OCI-LY1 (cell line): ENCODE data around the gene MYO3B.

ENCODE experiments used
- H2AFZ ChIP-seq: fragments of 200-600 bp; sonication (generic), shearing (Covaris generic); 2 replicates; pipeline ENCODE4 v1.6.0; 2014; ENCODE audit warnings: antibody characterized with exemption, mild to moderate bottlenecking, low read length
- H3F3A ChIP-seq: fragments of 200-600 bp; sonication (generic), shearing (Covaris generic); 2 replicates; pipeline ENCODE4 v1.6.0; 2014; ENCODE audit warnings: mild to moderate bottlenecking, antibody characterized with exemption, low read length, moderate library complexity; ENCODE audit not compliant: insufficient read depth
- H3K27ac ChIP-seq: fragments of 200-600 bp; sonication (generic); 2 replicates; pipeline ENCODE4 v1.5.1; 2014; ENCODE audit warnings: low read length, mixed run types, mild to moderate bottlenecking, low read depth; ENCODE audit not compliant: poor library complexity, severe bottlenecking
- H3K27me3 ChIP-seq: fragments of 200-600 bp; sonication (generic); 2 replicates; pipeline ENCODE4 v1.6.0; 2014; ENCODE audit warnings: antibody characterized with exemption, mild to moderate bottlenecking, low read length, moderate library complexity; ENCODE audit not compliant: insufficient read depth
- H3K36me3 ChIP-seq: fragments of 200-600 bp; sonication (generic); 2 replicates; pipeline ENCODE4 v1.6.1; 2014; ENCODE audit warnings: mild to moderate bottlenecking, antibody characterized with exemption, low read length, moderate library complexity, mixed read lengths; ENCODE audit not compliant: insufficient read depth
- H3K4me1 ChIP-seq: fragments of 200-600 bp; sonication (generic); 2 replicates; pipeline ENCODE4 v1.5.1; 2014; ENCODE audit warnings: mild to moderate bottlenecking, low read length, moderate library complexity; ENCODE audit not compliant: insufficient read depth, severe bottlenecking
- H3K4me2 ChIP-seq: fragments of 200-600 bp; sonication (generic), shearing (Covaris generic); 2 replicates; pipeline ENCODE4 v1.6.1; 2014; ENCODE audit warnings: low read length
- H3K4me3 ChIP-seq: fragments of 200-600 bp; sonication (generic); 2 replicates; pipeline ENCODE4 v1.5.1; 2014; ENCODE audit warnings: low read length, low read depth, mild to moderate bottlenecking, mixed read lengths; ENCODE audit not compliant: poor library complexity, severe bottlenecking
- H3K79me2 ChIP-seq: fragments of 200-600 bp; shearing (Covaris generic); 2 replicates; pipeline ENCODE4 v1.6.1; 2016; ENCODE audit warnings: mixed run types, low read length, mixed read lengths; ENCODE audit not compliant: insufficient read depth
- H3K9ac ChIP-seq: fragments of 200-600 bp; sonication (generic), shearing (Covaris generic); 2 replicates; pipeline ENCODE4 v1.6.1; 2014; ENCODE audit warnings: mild to moderate bottlenecking, low read length, mixed read lengths
- H3K9me2 ChIP-seq: fragments of 200-600 bp; sonication (generic), shearing (Covaris generic); 2 replicates; pipeline ENCODE4 v1.6.1; 2014; ENCODE audit warnings: low read depth, mild to moderate bottlenecking, low read length, mixed read lengths
- H3K9me3 ChIP-seq: fragments of 200-600 bp; shearing (Covaris generic); 2 replicates; pipeline ENCODE4 v1.6.1; 2014; ENCODE audit warnings: low read length, mixed read lengths
- H4K20me1 ChIP-seq: fragments of 200-600 bp; sonication (generic), shearing (Covaris generic); 2 replicates; pipeline ENCODE4 v1.6.0; 2016; ENCODE audit warnings: mild to moderate bottlenecking, low read length; ENCODE audit not compliant: insufficient read depth
- EZH2 ChIP-seq: fragments of 200-600 bp; sonication (generic), shearing (Covaris generic); IDR thresholded peaks from 2 replicates; pipeline ENCODE4 v1.8.0; 2017; ENCODE audit warnings: borderline replicate concordance, mixed run types, mild to moderate bottlenecking, antibody characterized with exemption, low read length, moderate library complexity, mixed read lengths
- TF ChIP-seq, protein P1 (sequence below): fragments of 200-600 bp; sonication (generic), shearing (Covaris generic); IDR thresholded peaks from 2 replicates; pipeline ENCODE4 v1.5.1; 2017; ENCODE audit warnings: mild to moderate bottlenecking, antibody characterized with exemption, low read length, moderate library complexity, mixed read lengths

The MYO3B gene

DNA sequence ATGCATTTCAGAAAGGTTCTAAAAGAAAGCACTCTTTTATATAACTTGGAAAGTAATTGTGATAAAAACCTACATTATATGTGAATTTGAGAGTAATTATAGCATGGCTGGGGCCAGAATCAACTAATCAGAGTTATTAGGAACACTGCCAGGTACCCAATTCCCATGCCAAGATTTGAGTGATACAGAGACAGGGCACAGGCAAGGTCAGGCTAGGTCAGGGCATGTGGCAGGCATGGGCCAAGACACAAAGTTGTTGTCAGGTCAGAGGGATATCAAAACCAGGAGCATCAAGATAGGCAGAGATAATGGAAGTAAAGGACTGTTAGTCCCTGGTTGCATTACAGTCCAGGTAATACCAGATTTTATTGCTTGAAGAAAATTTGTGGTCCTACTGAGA lies 87.4 kb downstream of the MYO3B start:
- no peak overlapping the region for H2AFZ ChIP-seq
- TF ChIP-seq, protein P1, sequence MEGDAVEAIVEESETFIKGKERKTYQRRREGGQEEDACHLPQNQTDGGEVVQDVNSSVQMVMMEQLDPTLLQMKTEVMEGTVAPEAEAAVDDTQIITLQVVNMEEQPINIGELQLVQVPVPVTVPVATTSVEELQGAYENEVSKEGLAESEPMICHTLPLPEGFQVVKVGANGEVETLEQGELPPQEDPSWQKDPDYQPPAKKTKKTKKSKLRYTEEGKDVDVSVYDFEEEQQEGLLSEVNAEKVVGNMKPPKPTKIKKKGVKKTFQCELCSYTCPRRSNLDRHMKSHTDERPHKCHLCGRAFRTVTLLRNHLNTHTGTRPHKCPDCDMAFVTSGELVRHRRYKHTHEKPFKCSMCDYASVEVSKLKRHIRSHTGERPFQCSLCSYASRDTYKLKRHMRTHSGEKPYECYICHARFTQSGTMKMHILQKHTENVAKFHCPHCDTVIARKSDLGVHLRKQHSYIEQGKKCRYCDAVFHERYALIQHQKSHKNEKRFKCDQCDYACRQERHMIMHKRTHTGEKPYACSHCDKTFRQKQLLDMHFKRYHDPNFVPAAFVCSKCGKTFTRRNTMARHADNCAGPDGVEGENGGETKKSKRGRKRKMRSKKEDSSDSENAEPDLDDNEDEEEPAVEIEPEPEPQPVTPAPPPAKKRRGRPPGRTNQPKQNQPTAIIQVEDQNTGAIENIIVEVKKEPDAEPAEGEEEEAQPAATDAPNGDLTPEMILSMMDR = no peak
- no peak for TF ChIP-seq EZH2
- no peaks in the 10 kb centered on the region for H3K4me1 ChIP-seq
- H3K9ac ChIP-seq = no peak overlapping the region
- no peaks in the 10 kb centered on the region for H3K9me2 ChIP-seq
- no peak overlapping the region for H3K4me3 ChIP-seq
- H3K27me3 ChIP-seq = no peaks in the 10 kb centered on the region
- no peak overlapping the region for H3K4me2 ChIP-seq
- H3F3A ChIP-seq = no peaks in the 10 kb centered on the region
- H4K20me1 ChIP-seq = no peaks in the 10 kb centered on the region
- H3K9me3 ChIP-seq = no peaks in the 10 kb centered on the region
- no peaks in the 10 kb centered on the region for H3K79me2 ChIP-seq
- no peak overlapping the region for H3K27ac ChIP-seq
- H3K36me3 ChIP-seq = no peaks in the 10 kb centered on the region

DNA sequence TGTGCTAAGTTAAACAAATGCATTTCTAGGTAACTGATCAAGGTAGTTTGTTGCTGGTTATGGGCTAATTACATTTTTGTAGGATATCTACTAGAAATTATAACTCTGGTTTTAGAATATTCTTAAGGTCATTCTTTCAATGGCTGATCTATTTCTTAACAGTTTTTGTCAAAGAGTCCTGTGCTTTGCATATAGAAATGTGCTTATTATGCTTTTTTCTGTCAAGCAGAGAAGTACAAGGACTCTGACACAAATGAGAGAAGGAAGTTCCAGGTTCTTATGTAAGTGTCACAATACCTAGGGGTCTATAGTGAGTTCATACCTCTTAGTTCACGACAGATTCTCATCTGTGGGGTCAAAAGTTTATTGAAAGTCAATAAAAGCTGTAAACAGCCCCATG lies 88.4 kb downstream of the MYO3B start:
- H3K4me2 ChIP-seq = no peak overlapping the region
- no peak overlapping the region for H3K4me3 ChIP-seq
- no peaks in the 10 kb centered on the region for H3F3A ChIP-seq
- no peak overlapping the region for H3K27ac ChIP-seq
- no peaks in the 10 kb centered on the region for H3K36me3 ChIP-seq
- no peaks in the 10 kb centered on the region for H3K4me1 ChIP-seq
- H3K9ac ChIP-seq = no peak overlapping the region
- H3K27me3 ChIP-seq = no peaks in the 10 kb centered on the region
- H4K20me1 ChIP-seq = no peaks in the 10 kb centered on the region
- no peaks in the 10 kb centered on the region for H3K9me2 ChIP-seq
- TF ChIP-seq EZH2 = no peak
- TF ChIP-seq, protein P1 = no peak
- H3K79me2 ChIP-seq = no peaks in the 10 kb centered on the region
- H2AFZ ChIP-seq = no peak overlapping the region
- no peaks in the 10 kb centered on the region for H3K9me3 ChIP-seq

DNA sequence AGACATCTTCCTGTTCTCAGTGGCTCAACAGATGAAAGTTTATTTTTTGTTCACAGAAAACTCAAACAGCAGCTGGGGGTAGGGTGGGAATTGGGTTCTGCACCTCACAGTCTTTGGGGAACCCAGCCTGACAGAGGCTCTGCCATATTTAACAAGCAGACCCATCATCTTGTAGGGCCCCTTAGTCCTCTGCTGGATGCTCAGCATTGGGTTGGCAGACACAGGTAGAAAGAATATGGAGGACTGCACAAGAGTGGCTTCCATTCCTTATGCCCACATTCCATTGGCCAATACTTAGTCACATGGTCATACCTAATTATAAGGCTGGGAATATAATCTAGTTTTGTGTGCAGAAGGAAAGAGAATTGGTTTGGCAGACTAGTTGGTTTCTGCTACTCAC lies 89.1 kb downstream of the MYO3B start:
- no peak overlapping the region for H3K27ac ChIP-seq
- H3K27me3 ChIP-seq = no peaks in the 10 kb centered on the region
- no peaks in the 10 kb centered on the region for H3K79me2 ChIP-seq
- no peaks in the 10 kb centered on the region for H3K9me3 ChIP-seq
- no peak overlapping the region for H3K9ac ChIP-seq
- no peak overlapping the region for H3K4me3 ChIP-seq
- no peak for TF ChIP-seq EZH2
- TF ChIP-seq, protein P1 = no peak
- H3K4me2 ChIP-seq = no peak overlapping the region
- no peaks in the 10 kb centered on the region for H3F3A ChIP-seq
- no peaks in the 10 kb centered on the region for H3K36me3 ChIP-seq
- no peaks in the 10 kb centered on the region for H3K4me1 ChIP-seq
- H4K20me1 ChIP-seq = no peaks in the 10 kb centered on the region
- H3K9me2 ChIP-seq = no peaks in the 10 kb centered on the region
- H2AFZ ChIP-seq = no peak overlapping the region
